DND-41 (cell line): Measurements from ENCODE around the gene SLC2A4RG.
A peak's percentile ranks its signal among the peaks of the same experiment; 100 is the strongest.

Source experiments
- ATAC-seq: fragments of 200-7000 bp; cut with Tn5 transposase; 3 replicates; pipeline ENCODE4 v1.9.1; 2021; ENCODE audit warnings: low read depth; ENCODE audit not compliant: insufficient read depth
- DNase-seq: peaks from one replicate; pipeline ENCODE4 v3.0.0-alpha.2; 2020
- H2AFZ ChIP-seq: 2 replicates; pipeline ENCODE4 v1.6.0; 2012; ENCODE audit warnings: low read depth, low read length
- H3K27ac ChIP-seq: 2 replicates; pipeline ENCODE4 v1.5.1; 2012; ENCODE audit warnings: low read length, inconsistent platforms
- H3K27me3 ChIP-seq: fragments of 200-600 bp; sonication (generic); 2 replicates; pipeline ENCODE4 v1.6.0; 2012; ENCODE audit warnings: low read length, mild to moderate bottlenecking, inconsistent platforms; ENCODE audit not compliant: insufficient read depth, poor library complexity
- H3K36me3 ChIP-seq: 2 replicates; pipeline ENCODE4 v1.5.1; 2012; ENCODE audit warnings: low read length, inconsistent platforms; ENCODE audit not compliant: insufficient read depth
- H3K4me1 ChIP-seq: 2 replicates; pipeline ENCODE4 v1.5.1; 2012; ENCODE audit warnings: mild to moderate bottlenecking, low read length; ENCODE audit not compliant: insufficient read depth
- H3K4me2 ChIP-seq: 2 replicates; pipeline ENCODE4 v1.6.0; 2012; ENCODE audit warnings: mild to moderate bottlenecking, moderate library complexity, low read length, inconsistent platforms; ENCODE audit not compliant: insufficient read depth
- H3K4me3 ChIP-seq, 2 experiments: fragments of 200-600 bp in 1 of 2; shearing (Covaris generic) in 1 of 2; 2 replicates each; pipeline ENCODE4 v1.5.1; 2012 to 2016; ENCODE audit warnings: inconsistent platforms in 2 of 2, low read length in 2 of 2, mild to moderate bottlenecking in 2 of 2, low read depth in 1 of 2, moderate library complexity in 1 of 2
- H3K79me2 ChIP-seq: 2 replicates; pipeline ENCODE4 v1.6.0; 2012; ENCODE audit warnings: low read length, inconsistent platforms; ENCODE audit not compliant: insufficient read depth
- H3K9ac ChIP-seq: 2 replicates; pipeline ENCODE4 v1.6.0; 2012; ENCODE audit warnings: low read depth, mild to moderate bottlenecking, inconsistent platforms, low read length, moderate library complexity
- H3K9me3 ChIP-seq: 2 replicates; pipeline ENCODE4 v1.5.1; 2012; ENCODE audit warnings: low read length, moderate library complexity, mild to moderate bottlenecking, inconsistent platforms; ENCODE audit not compliant: insufficient read depth, severe bottlenecking
- H4K20me1 ChIP-seq: 2 replicates; pipeline ENCODE4 v1.6.0; 2012; ENCODE audit warnings: low read length; ENCODE audit not compliant: insufficient read depth
- EZH2 ChIP-seq: IDR thresholded peaks from 3 replicates; pipeline ENCODE4 v1.6.1; 2012; ENCODE audit warnings: borderline replicate concordance, low read depth, mild to moderate bottlenecking, moderate library complexity, low read length, inconsistent platforms; ENCODE audit not compliant: severe bottlenecking
- TF ChIP-seq, protein P1 (sequence below): IDR thresholded peaks from 2 replicates; pipeline ENCODE4 v1.5.1; 2012; ENCODE audit warnings: borderline replicate concordance, low read length, moderate library complexity, mild to moderate bottlenecking; ENCODE audit not compliant: poor library complexity, severe bottlenecking; ENCODE audit errors: extremely low read depth

SLC2A4RG gene

DNA sequence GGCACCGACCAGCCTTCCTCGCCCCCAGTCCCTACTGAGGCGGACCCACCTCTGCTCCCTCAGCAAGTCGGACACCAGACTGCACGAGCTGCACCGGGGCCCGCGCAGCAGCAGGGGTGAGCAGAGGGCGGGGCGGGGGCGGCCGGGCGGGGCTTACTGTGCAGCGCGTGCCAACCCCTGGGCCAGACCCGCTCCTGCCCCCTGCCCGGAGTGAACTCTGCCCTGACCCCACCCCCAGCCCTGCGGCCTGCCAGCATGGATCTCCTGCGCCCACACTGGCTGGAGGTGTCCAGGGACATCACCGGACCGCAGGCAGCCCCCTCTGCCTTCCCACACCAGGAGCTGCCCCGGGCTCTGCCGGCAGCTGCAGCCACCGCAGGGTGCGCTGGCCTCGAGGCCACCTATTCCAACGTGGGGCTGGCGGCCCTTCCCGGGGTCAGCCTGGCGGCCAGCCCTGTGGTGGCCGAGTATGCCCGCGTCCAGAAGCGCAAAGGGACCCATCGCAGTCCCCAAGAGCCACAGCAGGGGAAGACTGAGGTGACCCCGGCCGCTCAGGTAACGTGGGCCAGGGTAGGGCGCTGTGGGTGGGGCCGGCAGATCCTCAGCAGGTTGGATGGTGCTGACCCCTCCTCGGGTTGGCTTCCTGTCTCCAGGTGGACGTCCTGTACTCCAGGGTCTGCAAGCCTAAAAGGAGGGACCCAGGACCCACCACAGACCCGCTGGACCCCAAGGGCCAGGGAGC is 1.5 kb upstream of the SLC2A4RG start:
- H3K27me3 ChIP-seq, result no peaks in the 10 kb centered on the region
- H2AFZ ChIP-seq, result no peak overlapping the region
- H3K4me3 ChIP-seq, result no peak overlapping the region
- H4K20me1 ChIP-seq, result peaks cover 53% of the 10 kb centered on the region
- DNase-seq (no peak), ATAC-seq (no peak)
- no peak overlapping the region for H3K4me2 ChIP-seq
- H3K9me3 ChIP-seq, result no peaks in the 10 kb centered on the region
- no peak for TF ChIP-seq EZH2
- TF ChIP-seq, protein P1, sequence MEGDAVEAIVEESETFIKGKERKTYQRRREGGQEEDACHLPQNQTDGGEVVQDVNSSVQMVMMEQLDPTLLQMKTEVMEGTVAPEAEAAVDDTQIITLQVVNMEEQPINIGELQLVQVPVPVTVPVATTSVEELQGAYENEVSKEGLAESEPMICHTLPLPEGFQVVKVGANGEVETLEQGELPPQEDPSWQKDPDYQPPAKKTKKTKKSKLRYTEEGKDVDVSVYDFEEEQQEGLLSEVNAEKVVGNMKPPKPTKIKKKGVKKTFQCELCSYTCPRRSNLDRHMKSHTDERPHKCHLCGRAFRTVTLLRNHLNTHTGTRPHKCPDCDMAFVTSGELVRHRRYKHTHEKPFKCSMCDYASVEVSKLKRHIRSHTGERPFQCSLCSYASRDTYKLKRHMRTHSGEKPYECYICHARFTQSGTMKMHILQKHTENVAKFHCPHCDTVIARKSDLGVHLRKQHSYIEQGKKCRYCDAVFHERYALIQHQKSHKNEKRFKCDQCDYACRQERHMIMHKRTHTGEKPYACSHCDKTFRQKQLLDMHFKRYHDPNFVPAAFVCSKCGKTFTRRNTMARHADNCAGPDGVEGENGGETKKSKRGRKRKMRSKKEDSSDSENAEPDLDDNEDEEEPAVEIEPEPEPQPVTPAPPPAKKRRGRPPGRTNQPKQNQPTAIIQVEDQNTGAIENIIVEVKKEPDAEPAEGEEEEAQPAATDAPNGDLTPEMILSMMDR, result no peak
- H3K79me2 ChIP-seq, result peaks cover 15% of the 10 kb centered on the region
- H3K4me1 ChIP-seq, result peaks cover 22% of the 10 kb centered on the region
- peaks cover 77% of the 10 kb centered on the region for H3K36me3 ChIP-seq
- no peak overlapping the region for H3K9ac ChIP-seq
- H3K27ac ChIP-seq, result no peak overlapping the region

DNA sequence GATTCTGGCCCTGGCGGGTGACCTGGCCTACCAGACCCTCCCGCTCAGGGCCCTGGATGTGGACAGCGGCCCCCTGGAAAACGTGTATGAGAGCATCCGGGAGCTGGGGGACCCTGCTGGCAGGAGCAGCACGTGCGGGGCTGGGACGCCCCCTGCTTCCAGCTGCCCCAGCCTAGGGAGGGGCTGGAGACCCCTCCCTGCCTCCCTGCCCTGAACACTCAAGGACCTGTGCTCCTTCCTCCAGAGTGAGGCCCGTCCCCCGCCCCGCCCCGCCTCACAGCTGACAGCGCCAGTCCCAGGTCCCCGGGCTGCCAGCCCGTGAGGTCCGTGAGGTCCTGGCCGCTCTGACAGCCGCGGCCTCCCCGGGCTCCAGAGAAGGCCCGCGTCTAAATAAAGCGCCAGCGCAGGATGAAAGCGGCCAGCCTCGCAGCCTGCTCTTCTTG is 868 bp upstream of the SLC2A4RG start:
- Histone ChIP-seq H2AFZ (no peak overlapping the region), H3K79me2 (peaks cover 12% of the 10 kb centered on the region; the same call in 1 of the 2 replicates), H3K27ac (no peak overlapping the region), H3K4me2 (peak overlapping the region; percentile 67), H3K27me3 (no peaks in the 10 kb centered on the region), H3K4me3 (peak overlapping the region in 1 of 2 experiments; percentile 52; a peak in 1 of 4 replicates), H4K20me1 (peaks cover 47% of the 10 kb centered on the region), H3K4me1 (peaks cover 22% of the 10 kb centered on the region), H3K36me3 (peaks cover 75% of the 10 kb centered on the region), H3K9me3 (no peaks in the 10 kb centered on the region), H3K9ac (peak overlapping the region; percentile 59; the same call in 1 of the 2 replicates)
- peak; percentile 7; the same call in 1 of the 3 replicates for ATAC-seq
- DNase-seq, result peak; percentile 34
- TF ChIP-seq EZH2, result no peak
- TF ChIP-seq, protein P1, result peak; percentile 8

DNA sequence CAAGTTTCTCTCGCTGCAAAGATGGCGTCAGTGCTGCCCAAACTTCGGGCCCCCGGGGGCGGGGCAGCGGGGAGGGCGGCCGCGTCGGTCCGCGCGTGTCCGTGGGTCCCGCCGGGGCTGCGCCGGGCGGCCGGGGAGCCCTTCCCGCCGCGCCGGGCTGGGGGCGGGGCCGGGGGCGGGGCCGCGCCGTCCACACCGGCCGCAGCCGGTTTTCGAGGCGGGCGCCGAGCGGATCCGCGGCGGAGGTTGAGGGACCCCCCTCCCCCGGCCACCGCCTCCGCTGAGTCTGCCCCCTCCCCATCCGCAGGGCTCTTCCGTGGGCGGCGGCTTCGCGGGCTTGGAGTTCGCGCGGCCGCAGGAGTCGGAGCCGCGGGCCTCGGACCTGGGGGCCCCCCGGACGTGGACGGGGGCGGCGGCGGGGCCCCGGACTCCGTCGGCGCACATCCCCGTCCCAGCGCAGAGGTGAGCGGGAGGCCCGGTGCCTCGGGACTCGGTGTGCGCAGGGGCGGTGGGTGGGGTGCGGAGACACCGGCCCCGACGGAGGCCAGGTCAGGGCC is 572 bp downstream of the SLC2A4RG start:
- Histone ChIP-seq H3K36me3 (peaks cover 61% of the 10 kb centered on the region), H2AFZ (peak overlapping the region; percentile 57), H3K79me2 (peaks cover 8% of the 10 kb centered on the region; the same call in 1 of the 2 replicates), H3K4me3 (peak overlapping the region; percentile 28 to 63), H3K27me3 (no peaks in the 10 kb centered on the region), H3K4me1 (peaks cover 22% of the 10 kb centered on the region), H3K27ac (peak overlapping the region; percentile 66), H4K20me1 (peaks cover 34% of the 10 kb centered on the region), H3K9ac (peak overlapping the region; percentile 74), H3K9me3 (no peaks in the 10 kb centered on the region), H3K4me2 (peak overlapping the region; percentile 80)
- DNase-seq (peak; percentile 71), ATAC-seq (peak; percentile 41)
- no peak for TF ChIP-seq EZH2
- TF ChIP-seq, protein P1, result no peak
